Endodermal cell (in vitro differentiated cells): ENCODE results near the gene ACAP3. TPM values are rescaled to one million over a fixed set of nuclear protein-coding genes. Genes with fewer than 3 reads are reported as not detected.

ENCODE experiments used
- DNase-seq: peaks from one replicate; pipeline ENCODE4 v3.0.0-alpha.2; 2017
- H3K27ac ChIP-seq: 2 replicates; pipeline ENCODE4 v1.5.1; 2013; ENCODE audit warnings: mild to moderate bottlenecking, low read depth, low read length, moderate library complexity
- H3K27me3 ChIP-seq: 2 replicates; pipeline ENCODE4 v1.6.1; 2013; ENCODE audit warnings: mild to moderate bottlenecking, low read length, moderate library complexity; ENCODE audit not compliant: insufficient read depth, control insufficient read depth, poor library complexity, severe bottlenecking
- H3K36me3 ChIP-seq: 2 replicates; pipeline ENCODE4 v1.7.0; 2013; ENCODE audit warnings: mild to moderate bottlenecking, low read length, moderate library complexity; ENCODE audit not compliant: control insufficient read depth, insufficient read depth
- H3K4me1 ChIP-seq: one replicate; pipeline ENCODE4 v1.7.0; 2013; ENCODE audit warnings: low read length; ENCODE audit not compliant: control insufficient read depth, insufficient read depth
- H3K4me3 ChIP-seq: 2 replicates; pipeline ENCODE4 v1.5.1; 2013; ENCODE audit warnings: mild to moderate bottlenecking, low read length, moderate library complexity
- H3K9ac ChIP-seq: 2 replicates; pipeline ENCODE4 v1.6.1; 2013; ENCODE audit warnings: mild to moderate bottlenecking, low read length, moderate library complexity; ENCODE audit not compliant: poor library complexity, severe bottlenecking; ENCODE audit errors: extremely low read depth
- H3K9me3 ChIP-seq: 2 replicates; pipeline ENCODE4 v1.6.1; 2013; ENCODE audit warnings: mild to moderate bottlenecking, low read length, moderate library complexity; ENCODE audit not compliant: control insufficient read depth
- H3K27ac Mint-ChIP-seq: 2 replicates; pipeline ENCODE4 v1.8.0; 2020; ENCODE audit warnings: mixed read lengths
- H3K27me3 Mint-ChIP-seq: 2 replicates; pipeline ENCODE4 v1.8.0; 2021; ENCODE audit warnings: mild to moderate bottlenecking, mixed read lengths; ENCODE audit not compliant: insufficient read depth
- H3K36me3 Mint-ChIP-seq: 2 replicates; pipeline ENCODE4 v1.8.0; 2020; ENCODE audit warnings: low read depth, mixed read lengths
- H3K4me1 Mint-ChIP-seq: 2 replicates; pipeline ENCODE4 v1.8.0; 2020; ENCODE audit warnings: mixed read lengths
- H3K4me3 Mint-ChIP-seq: 2 replicates; pipeline ENCODE4 v1.8.0; 2020; ENCODE audit warnings: mild to moderate bottlenecking, moderate library complexity, mixed read lengths
- H3K9me3 Mint-ChIP-seq: 2 replicates; pipeline ENCODE4 v1.8.0; 2020; ENCODE audit warnings: mild to moderate bottlenecking, mixed read lengths
- CTCF ChIP-seq: fragments of 200-600 bp; sonication (generic); conservative IDR thresholded peaks from 2 replicates; pipeline ENCODE4 v1.5.0; 2021; ENCODE audit warnings: antibody characterized with exemption, mild to moderate bottlenecking
- WGBS, 2 experiments: methylation state at CpG; one replicate each; pipeline versions ENCODE4 v1.1.5 to v1.1.7; 2013; ENCODE audit warnings: missing lambda C conversion rate in 2 of 2, mixed read lengths in 1 of 2; ENCODE audit not compliant: insufficient coverage in 1 of 2, insufficient read length in 1 of 2; 5-methylcytosine and 5-hydroxymethylcytosine counted together
- total RNA-seq, 2 donors: library from RNA; stranded (reverse); fragmentation: NEBNext Ultra II Directional in 1 of 2; extraction: Animal tissue kit (Norgen Biotek cat#: 25700) in 1 of 2; gene quantifications; 2 replicates in 1 of 2; 3 replicates in 1 of 2; pipeline ENCODE4 v1.2.1, GENCODE V29; 2021

ACAP3 gene
- total RNA-seq, 2 donors from 2014 or later = 36.8 to 43.5 TPM

- TF ChIP-seq CTCF = no peak
- Histone ChIP-seq H3K4me3 (no peak overlapping the region), H3K36me3 (no peaks in the 10 kb centered on the region), H3K27me3 (no peaks in the 10 kb centered on the region), H3K9me3 (no peaks in the 10 kb centered on the region), H3K9ac (no peak overlapping the region), H3K27ac (no peak overlapping the region), H3K4me1 (no peaks in the 10 kb centered on the region)
- Mint-ChIP-seq H3K36me3 (no peaks in the 10 kb centered on the region), H3K9me3 (peaks cover 2% of the 10 kb centered on the region), H3K27me3 (no peaks in the 10 kb centered on the region), H3K4me1 (no peaks in the 10 kb centered on the region), H3K27ac (no peak overlapping the region), H3K4me3 (no peak overlapping the region)
- WGBS, 2 experiments = 92 to 95% methylated on average over 68 to 94 of the region's 94 CpGs
- DNase-seq = peak; percentile 94
Observed at GRCh38 chr1:1293263-1294249, 14.2 kb downstream of the ACAP3 start.

- Mint-ChIP-seq H3K27ac (no peak overlapping the region), H3K4me1 (no peaks in the 10 kb centered on the region), H3K9me3 (peaks cover 2% of the 10 kb centered on the region), H3K27me3 (no peaks in the 10 kb centered on the region), H3K4me3 (no peak overlapping the region), H3K36me3 (no peaks in the 10 kb centered on the region)
- TF ChIP-seq CTCF = no peak
- Histone ChIP-seq H3K27me3 (no peaks in the 10 kb centered on the region), H3K4me3 (no peak overlapping the region), H3K9me3 (no peaks in the 10 kb centered on the region), H3K9ac (no peak overlapping the region), H3K36me3 (no peaks in the 10 kb centered on the region), H3K4me1 (no peaks in the 10 kb centered on the region), H3K27ac (no peak overlapping the region)
- DNase-seq = no peak
- 96 to 100% methylated on average over 7 to 18 of the region's 18 CpGs for WGBS, 2 experiments
Observed at GRCh38 chr1:1292851-1293250, 14.9 kb downstream of the ACAP3 start.

- Histone ChIP-seq H3K27ac (no peak overlapping the region), H3K4me1 (no peaks in the 10 kb centered on the region), H3K9ac (no peak overlapping the region), H3K27me3 (no peaks in the 10 kb centered on the region), H3K9me3 (no peaks in the 10 kb centered on the region), H3K4me3 (no peak overlapping the region), H3K36me3 (no peaks in the 10 kb centered on the region)
- Mint-ChIP-seq H3K4me1 (no peaks in the 10 kb centered on the region), H3K27ac (no peak overlapping the region), H3K4me3 (no peak overlapping the region), H3K36me3 (no peaks in the 10 kb centered on the region), H3K9me3 (peaks cover 2% of the 10 kb centered on the region), H3K27me3 (no peaks in the 10 kb centered on the region)
- no peak for DNase-seq
- WGBS, 2 experiments = 86 to 88% methylated on average over 8 to 9 of the region's 9 CpGs
- no peak for TF ChIP-seq CTCF
Observed at GRCh38 chr1:1292442-1292779, 15.3 kb downstream of the ACAP3 start.
